Measurements from ENCODE around the gene POLR3E.
"Not testable (repeated sequence)": the region's sequence is repeated elsewhere in the genome, so short reads cannot be mapped to it uniquely, and the experiment has no call there.

Gene POLR3E

GRCh38 chr16:22337045-22337444 lies 39.8 kb downstream of the POLR3E start:
- DNase-seq = no peak

DNA sequence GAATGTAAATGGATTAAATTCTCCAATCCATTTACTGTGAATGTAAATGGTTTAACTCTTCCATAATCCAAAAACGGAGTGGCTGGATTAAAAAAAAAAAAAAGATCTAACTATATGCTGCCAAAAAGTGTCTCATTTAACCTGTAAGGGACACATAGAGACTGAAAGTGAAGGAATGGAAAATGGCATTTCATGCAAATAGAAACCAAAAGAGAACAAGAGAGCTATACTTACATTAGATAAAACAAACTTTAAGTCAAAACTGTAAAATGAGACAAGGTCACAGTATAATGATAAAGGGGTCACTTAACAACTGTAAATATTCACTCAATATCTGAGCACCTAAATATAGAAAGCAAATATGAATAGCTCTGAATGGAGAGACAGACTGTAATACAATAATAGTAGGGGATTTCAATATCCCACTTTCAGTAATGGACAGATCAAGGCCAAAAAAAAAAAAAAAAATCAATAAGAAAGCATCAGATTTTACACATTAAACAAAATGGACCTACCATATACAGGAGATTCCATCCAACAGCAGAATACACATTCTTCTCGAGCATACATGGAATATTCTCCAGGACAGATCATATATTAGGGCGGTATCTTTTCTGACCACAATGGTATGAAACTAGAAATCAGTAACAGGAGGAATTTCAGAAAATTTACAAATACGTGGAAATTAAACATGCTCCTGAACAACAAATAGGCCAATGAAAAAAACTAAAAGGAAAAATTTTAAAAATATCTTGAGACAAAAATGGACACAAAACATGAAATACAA lies 40.8 kb downstream of the POLR3E start:
- no peak for DNase-seq

DNA sequence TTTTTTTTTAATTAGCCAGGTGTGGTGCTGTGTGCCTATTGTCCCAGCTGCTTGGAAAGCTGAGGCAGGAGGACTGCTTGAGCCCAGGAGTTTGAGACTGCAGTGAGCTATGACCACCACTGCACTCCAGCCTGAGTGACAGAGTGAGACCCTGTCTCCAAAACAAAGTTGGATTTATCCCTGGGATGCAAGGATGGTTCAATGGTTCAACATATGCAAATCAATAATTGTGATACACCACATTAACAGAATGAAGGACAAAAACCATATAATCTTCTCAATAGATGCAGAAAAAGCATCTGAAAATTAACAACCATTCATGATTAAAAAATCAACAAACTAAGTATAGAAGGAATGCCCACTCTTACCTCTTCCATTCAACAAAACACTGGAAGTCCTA lies 43.7 kb downstream of the POLR3E start:
- no peak for DNase-seq

DNA sequence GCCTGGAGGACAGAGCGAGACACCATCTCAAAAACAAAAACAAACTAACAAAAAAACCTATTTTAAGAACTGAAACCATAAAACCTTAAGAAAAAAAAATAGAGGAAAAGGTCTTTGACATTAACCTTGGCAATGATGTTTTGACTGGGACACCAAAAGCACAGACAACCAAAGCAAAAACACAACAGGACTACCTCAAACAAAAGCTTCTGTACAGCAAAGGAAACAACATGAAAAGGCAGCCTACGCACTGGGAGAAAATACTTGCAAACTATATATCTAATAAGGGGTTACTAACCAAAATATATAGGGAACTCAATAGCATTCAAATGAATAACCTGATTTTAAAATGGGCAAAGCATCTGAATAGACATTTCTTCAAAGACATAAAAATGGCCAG lies 44.9 kb downstream of the POLR3E start:
- no peak for DNase-seq

DNA sequence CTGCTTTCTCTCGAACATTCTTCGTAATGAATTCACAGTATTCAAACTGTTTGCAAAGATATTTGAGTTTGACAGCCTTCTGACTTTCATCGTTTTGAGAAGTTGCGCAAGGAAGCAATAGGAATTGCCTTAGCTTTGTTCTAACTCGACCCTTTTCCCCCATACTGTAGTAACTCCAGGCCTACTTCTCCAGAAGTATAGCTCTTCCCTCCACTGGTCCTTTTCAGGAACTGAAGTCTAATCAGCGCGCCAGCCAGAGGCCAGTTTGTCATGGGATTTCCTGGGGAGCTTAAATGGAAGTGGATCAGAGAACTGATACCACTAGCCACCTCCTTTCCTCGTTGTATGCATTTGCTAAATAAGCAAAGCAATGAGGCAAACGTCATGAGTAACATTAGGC lies 49.3 kb downstream of the POLR3E start:
- no peak for DNase-seq

- no peak for DNase-seq
Measured at GRCh38 chr16:22347100-22347820, 50.1 kb downstream of the POLR3E start.

DNA sequence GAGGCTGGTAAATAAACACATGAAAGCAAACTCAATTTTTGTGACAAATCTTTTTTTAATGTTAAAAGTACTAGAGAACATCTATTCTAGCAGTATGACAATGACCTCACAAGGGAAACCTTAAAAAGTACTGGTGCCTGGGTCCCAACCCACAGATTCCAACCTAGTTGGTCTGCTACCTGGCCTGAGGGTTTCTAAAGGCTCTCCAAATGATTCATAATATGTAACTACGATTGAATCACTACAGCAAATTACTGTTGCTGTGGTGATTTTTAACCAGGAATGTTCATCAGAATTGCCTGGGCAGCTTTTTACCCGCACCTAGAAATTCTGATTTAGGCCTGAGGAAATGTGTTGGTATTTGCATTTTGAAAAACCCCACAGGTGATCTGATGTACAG lies 51.1 kb downstream of the POLR3E start:
- DNase-seq = no peak

GRCh38 chr16:22351017-22351416 lies 53.8 kb downstream of the POLR3E start:
- not testable (repeated sequence) for DNase-seq

- DNase-seq = no peak
Measured at GRCh38 chr16:22352140-22352539, 54.9 kb downstream of the POLR3E start.

DNA sequence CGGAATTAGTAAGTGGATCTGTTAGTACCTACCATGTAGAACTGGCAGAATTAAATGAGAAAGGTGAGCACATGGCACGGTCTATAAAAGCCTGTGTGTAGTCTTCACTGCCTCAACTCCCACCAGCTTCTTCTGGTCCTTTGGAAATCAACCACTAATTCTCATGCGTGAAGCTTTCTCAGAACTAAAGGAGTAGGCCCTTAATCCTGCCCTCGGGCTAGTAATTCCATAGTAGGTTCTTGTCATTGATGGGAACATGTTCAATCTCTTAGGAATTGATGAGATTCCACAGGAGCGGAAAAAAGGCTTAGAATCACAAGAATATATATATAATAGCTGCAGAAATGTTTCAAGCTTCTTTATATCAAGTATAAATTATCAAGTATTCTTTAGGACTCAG lies 55.5 kb downstream of the POLR3E start:
- DNase-seq = no peak

- DNase-seq = no peak
Measured at GRCh38 chr16:22353191-22353919, 56.1 kb downstream of the POLR3E start.

DNA sequence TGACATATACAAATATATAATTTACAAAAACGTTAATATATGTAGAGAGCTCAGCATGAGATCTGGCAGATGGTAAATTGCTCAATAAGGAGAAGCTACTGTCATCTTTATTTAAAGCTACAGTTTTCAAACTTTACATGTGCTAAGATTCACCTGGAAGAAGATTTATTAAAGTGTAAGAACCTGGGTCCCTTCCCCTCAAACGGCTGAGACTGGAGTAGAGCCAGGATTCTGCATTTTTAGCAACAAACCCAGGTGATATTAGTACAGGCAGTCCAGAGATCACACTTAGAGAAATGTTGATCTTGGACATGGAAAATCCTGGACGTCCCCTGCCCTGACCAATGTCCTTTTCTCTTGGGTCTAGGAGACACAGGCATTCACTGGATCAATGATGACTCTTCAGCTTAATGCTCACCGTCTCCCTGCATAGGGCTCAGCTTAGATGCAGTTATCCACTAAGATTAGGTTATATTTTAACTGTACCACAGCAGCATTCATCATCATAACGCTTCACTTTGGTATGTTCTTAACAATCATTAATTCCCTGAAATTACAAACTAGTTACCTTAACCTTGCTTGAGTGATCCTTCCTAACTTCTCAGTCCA lies 56.8 kb downstream of the POLR3E start:
- DNase-seq = no peak

DNA sequence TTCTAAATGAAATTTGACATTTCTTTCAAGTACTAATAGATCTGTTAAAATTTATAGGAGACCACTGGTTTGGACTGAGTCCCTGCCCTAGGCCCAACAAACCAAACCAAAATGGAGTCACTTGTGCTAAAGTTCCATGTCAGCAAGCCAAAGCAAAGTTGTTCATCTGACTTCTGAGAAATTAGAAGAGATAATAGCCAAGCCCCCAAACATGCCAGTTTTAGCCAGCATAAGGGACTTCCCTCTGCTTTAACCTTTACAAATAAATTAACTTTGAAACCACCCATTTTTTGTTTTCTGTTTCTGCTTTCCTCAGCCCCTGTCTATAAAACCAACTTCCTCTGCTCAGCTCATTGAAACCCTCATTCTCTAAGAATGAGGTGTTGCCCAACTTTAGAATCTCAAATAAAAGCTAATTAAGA lies 58.3 kb downstream of the POLR3E start:
- DNase-seq = no peak

GRCh38 chr16:22356930-22357634 lies 59.9 kb downstream of the POLR3E start:
- no peak for DNase-seq

DNA sequence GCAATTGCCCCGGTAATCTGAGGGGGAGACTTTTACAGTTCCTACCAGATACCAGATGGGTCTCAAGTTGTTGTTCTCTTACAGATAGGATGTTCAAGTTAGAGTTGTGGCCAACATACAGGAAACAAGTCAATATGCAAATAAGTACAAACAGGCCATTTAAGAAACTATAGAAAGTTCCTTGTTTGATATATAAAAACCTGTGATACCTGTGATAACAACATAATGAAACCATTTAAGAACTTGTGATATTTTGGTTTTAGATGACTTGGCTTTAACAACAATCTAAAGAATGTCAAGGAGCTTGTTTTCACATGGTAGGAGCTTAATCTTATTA lies 60.4 kb downstream of the POLR3E start:
- no peak for DNase-seq

DNA sequence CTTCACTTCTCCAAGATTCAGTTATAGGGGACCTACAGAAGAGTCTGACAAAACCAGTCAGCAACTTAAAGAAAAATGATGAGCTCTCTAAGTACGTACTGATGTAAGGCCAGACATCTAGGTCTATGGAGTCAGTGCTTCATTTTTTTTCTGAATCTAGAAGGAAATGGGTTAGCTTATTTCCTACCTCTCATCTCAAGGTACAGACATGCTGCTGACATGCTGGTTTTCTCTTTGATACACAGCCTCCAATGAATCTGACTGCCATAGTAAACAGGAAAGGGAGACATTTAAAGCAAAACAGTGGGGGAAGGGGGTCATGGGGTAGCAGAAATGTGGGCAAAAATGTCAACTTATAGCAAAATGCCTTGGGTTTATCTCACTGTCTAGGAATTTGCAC lies 60.8 kb downstream of the POLR3E start:
- DNase-seq = no peak

DNA sequence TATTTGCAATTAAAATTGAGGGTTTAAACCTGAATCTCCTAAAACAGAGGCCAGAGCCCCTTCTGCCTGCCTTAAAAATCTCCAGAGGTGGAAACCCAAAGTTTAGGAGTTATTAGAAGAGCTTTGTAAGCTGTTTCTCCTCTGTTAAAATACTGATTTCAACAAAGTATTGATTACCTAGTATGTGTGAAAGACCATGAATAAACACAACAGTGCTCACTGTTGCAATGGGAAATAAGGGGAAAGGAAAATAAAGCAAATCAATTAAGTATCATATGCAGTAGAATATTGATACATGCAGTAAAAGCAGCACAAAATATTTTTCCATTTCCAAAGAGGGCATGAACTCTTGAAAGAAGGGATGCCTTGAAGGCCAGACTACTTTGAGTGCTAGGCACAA lies 62.5 kb downstream of the POLR3E start:
- no peak for DNase-seq

DNA sequence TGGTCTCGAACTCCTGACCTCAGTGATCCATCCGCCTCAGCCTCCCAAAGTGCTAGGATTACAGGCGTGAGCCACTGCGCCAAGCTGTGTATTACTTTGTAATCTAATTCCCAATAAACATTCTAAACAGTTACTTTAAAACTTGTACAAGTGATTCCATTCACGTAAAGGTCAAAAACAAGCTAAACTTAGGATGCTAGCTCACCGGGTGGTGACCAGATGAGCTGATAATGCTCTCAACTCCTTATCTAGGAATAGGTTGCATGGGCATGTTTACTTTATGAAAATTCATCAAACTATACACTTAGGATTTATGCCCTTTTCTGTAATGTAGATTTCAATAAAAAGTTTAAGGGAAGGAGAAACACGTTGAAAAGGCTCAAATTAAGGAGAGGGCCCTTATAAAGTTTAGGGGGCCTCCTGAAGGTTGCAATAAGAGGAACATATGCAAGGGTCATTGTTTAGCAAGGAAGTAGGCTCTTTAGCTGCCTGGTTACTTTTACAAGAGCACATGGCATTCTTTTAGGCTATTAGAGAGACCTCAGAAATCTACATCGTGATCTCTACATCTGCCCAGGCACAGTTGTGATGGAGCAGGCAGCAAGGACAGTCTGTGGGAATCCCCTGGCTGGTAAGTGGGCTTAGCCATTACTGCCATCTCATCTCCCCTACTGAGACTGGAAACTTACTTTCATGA lies 63.9 kb downstream of the POLR3E start:
- no peak for DNase-seq

- no peak for DNase-seq
Measured at GRCh38 chr16:22364241-22364640, 67.0 kb downstream of the POLR3E start.

GRCh38 chr16:22366371-22366770 lies 69.2 kb downstream of the POLR3E start:
- DNase-seq = no peak

DNA sequence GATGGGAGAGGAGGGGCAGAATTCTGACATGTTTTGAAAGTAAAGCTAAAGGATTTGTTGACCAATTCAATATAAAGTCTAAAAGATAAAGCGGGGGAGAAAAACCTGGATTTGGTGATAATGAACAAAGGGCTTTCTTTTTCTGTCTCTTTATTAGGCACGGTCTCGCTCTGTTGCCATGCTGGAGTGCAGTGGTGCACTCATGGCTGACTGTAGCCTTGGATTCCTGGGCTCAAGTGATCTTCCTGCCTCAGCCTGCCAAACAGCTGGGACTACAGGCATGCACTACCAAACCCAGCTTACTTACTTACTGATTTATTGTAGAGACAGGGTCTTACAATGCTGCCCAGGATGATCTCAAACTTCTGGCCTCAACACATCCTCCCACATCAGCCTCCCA lies 69.7 kb downstream of the POLR3E start:
- DNase-seq = no peak

DNA sequence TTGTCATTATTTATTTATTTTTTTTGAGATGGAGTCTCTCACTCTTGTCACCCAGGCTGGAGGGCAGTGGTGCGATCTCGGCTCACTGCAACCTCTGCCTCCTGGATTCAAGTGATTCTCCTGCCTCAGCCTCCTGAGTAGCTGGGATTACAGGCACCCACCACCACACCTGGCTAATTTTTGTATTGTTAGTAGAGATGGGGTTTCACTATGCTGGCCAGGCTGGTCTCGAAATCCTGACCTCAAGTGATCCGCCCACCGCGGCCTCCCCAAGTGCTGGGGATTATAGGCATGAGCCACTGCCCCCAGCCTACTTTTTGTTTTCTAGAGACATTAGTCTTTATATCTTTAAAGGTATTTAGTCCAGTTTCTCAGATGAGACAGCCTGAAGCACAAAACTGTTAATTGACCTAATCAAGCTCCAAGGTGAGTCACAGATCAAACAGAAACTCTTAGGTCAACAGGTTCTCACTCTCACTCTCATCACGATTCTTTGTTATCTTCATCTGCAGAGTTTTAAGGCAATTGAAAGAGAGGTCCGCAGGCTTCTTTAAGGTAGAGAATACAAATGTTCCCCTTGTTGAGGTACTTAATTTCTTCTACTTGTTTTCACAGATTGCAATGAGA lies 71.1 kb downstream of the POLR3E start:
- not testable (repeated sequence) for DNase-seq
